ENCODE data around the gene TSC2. TPM values are rescaled to one million over a fixed set of nuclear protein-coding genes. Genes with fewer than 3 reads are reported as not detected.

The TSC2 gene
- total and polyA plus RNA-seq, 9 of the 15 experiments (the other 6 are each of a cell fraction or from before 2014, with no cell fraction given), result 1.3 to 68.1 (median 16.6) TPM

DNA sequence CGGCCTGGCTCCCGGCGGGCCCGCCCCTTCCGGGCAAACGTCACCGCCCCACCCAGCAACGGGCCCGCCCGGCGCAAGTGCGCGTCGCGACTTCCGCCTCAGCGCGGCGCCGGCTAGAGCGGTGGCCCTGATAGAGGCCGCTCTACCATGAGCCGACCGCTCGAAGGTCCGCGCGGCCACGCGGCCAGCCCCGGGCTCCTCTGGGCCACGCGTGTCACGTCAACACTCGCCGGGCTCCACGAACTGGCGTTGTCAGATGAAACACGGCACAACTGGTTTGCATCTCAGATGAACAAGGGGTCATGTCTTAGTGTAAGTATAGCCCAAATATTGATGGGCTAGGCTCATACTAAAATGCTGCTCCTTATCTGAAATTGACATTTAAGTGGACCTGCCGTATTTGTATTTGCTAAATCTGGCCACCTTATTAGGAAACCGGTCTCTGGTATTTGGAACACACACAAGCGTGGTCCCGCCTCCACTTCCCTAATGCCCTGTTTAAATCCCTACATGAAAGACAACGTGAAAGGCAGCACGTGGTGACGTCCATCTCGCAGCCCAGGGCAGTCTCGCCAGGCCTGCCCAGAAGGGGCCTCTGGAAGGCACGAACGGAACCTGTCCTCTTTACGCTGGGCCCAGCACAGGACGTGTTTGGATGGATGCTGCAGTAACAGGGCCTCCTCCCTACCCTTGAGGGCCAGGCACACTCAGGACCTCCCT, 37.8 kb upstream of the TSC2 start, which contains the start of gene ZNF598 (continued):
- TF ChIP-seq ERF (CRISPR knock-in tag; IDR thresholded peaks at IDR 0.05) (0 out of 2 replicates have a peak, but pooled peaks have one; percentile 48), FUS (optimal IDR thresholded peaks at IDR 0.05; ENCODE audit: low read depth, low read length) (no peak), KAT7 (CRISPR knock-in tag; IDR thresholded peaks at IDR 0.05; ENCODE audit: borderline replicate concordance) (peak; percentile 68; the same call in 1 of the 2 replicates), BRD4 (IDR thresholded peaks at IDR 0.05) (peak; percentile 77), ZNF253 (CRISPR knock-in tag; conservative IDR thresholded peaks at IDR 0.05) (no peak), SUPT5H (IDR thresholded peaks at IDR 0.05) (peak; percentile 94), EGR1 (conservative IDR thresholded peaks at IDR 0.05) (no peak), NEUROD1 (IDR thresholded peaks at IDR 0.05; ENCODE audit: borderline replicate concordance, low read depth, low read length, partially characterized antibody) (peak; percentile 39), SMAD1 (IDR thresholded peaks at IDR 0.05; ENCODE audit: low read depth, low read length, partially characterized antibody) (no peak), NR2C1 (IDR thresholded peaks at IDR 0.05) (peak; percentile 51; the same call in 1 of the 2 replicates), NR2C1 (tag; IDR thresholded peaks at IDR 0.05) (no peak), PHF20 (IDR thresholded peaks at IDR 0.05; ENCODE audit: partially characterized antibody) (peak; percentile 88), IFI16 (CRISPR knock-in tag; IDR thresholded peaks at IDR 0.05) (no peak), HMGN3 (IDR thresholded peaks at IDR 0.05; ENCODE audit: borderline replicate concordance, extremely low read depth, insufficient read length, low read depth, low read length) (peak; percentile 38), RB1 (IDR thresholded peaks at IDR 0.05; ENCODE audit: low read depth) (peak; percentile 69), ZFX (CRISPR knock-in tag; IDR thresholded peaks at IDR 0.05) (peak; percentile 95)
- TF ChIP-seq, protein P1, sequence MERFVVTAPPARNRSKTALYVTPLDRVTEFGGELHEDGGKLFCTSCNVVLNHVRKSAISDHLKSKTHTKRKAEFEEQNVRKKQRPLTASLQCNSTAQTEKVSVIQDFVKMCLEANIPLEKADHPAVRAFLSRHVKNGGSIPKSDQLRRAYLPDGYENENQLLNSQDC (CRISPR knock-in tag; IDR thresholded peaks at IDR 0.05), result peak; percentile 77; the same call in 1 of the 2 replicates
- TF ChIP-seq, protein P2, sequence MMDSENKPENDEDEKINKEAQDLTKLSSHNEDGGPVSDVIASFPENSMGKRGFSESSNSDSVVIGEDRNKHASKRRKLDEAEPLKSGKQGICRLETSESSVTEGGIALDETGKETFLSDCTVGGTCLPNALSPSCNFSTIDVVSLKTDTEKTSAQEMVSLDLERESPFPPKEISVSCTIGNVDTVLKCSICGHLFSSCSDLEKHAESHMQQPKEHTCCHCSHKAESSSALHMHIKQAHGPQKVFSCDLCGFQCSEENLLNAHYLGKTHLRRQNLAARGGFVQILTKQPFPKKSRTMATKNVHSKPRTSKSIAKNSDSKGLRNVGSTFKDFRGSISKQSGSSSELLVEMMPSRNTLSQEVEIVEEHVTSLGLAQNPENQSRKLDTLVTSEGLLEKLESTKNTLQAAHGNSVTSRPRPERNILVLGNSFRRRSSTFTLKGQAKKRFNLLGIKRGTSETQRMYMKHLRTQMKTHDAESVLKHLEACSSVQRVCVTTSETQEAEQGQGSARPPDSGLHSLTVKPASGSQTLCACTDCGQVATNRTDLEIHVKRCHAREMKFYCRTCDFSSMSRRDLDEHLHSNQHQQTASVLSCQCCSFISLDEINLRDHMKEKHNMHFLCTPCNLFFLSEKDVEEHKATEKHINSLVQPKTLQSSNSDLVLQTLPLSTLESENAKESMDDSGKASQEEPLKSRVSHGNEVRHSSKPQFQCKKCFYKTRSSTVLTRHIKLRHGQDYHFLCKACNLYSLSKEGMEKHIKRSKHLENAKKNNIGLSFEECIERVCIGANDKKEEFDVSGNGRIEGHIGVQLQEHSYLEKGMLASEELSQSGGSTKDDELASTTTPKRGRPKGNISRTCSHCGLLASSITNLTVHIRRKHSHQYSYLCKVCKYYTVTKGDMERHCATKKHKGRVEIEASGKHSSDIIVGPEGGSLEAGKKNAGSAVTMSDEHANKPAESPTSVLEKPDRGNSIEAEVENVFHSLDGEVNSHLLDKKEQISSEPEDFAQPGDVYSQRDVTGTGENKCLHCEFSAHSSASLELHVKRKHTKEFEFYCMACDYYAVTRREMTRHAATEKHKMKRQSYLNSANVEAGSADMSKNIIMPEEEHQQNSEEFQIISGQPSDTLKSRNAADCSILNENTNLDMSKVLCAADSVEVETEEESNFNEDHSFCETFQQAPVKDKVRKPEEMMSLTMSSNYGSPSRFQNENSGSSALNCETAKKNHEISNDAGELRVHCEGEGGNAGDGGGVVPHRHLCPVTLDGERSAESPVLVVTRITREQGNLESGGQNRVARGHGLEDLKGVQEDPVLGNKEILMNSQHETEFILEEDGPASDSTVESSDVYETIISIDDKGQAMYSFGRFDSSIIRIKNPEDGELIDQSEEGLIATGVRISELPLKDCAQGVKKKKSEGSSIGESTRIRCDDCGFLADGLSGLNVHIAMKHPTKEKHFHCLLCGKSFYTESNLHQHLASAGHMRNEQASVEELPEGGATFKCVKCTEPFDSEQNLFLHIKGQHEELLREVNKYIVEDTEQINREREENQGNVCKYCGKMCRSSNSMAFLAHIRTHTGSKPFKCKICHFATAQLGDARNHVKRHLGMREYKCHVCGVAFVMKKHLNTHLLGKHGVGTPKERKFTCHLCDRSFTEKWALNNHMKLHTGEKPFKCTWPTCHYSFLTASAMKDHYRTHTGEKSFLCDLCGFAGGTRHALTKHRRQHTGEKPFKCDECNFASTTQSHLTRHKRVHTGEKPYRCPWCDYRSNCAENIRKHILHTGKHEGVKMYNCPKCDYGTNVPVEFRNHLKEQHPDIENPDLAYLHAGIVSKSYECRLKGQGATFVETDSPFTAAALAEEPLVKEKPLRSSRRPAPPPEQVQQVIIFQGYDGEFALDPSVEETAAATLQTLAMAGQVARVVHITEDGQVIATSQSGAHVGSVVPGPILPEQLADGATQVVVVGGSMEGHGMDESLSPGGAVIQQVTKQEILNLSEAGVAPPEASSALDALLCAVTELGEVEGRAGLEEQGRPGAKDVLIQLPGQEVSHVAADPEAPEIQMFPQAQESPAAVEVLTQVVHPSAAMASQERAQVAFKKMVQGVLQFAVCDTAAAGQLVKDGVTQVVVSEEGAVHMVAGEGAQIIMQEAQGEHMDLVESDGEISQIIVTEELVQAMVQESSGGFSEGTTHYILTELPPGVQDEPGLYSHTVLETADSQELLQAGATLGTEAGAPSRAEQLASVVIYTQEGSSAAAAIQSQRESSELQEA (IDR thresholded peaks at IDR 0.05; ENCODE audit: low read depth), result no peak
- TF ChIP-seq, protein P3, sequence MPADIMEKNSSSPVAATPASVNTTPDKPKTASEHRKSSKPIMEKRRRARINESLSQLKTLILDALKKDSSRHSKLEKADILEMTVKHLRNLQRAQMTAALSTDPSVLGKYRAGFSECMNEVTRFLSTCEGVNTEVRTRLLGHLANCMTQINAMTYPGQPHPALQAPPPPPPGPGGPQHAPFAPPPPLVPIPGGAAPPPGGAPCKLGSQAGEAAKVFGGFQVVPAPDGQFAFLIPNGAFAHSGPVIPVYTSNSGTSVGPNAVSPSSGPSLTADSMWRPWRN (IDR thresholded peaks at IDR 0.05; ENCODE audit: low read depth), result 0 out of 2 replicates have a peak, but pooled peaks have one; percentile 17

All from K562 (cell line).